Fibroblast of villous mesenchyme (primary cell): ENCODE data around the gene EIPR1. TPM values are rescaled to one million over a fixed set of nuclear protein-coding genes. Genes with fewer than 3 reads are reported as not detected.

ENCODE experiments used
- DNase-seq: peaks from one replicate; pipeline ENCODE4 v3.0.0-alpha.2; 2010; ENCODE audit warnings: low read depth
- H3K4me3 ChIP-seq: 2 replicates; pipeline ENCODE4 v1.5.1; 2011; ENCODE audit warnings: low read depth, mild to moderate bottlenecking, low read length
- CTCF ChIP-seq: IDR thresholded peaks from 2 replicates; pipeline ENCODE4 v1.5.1; 2012; ENCODE audit warnings: low read depth, mild to moderate bottlenecking, low read length; ENCODE audit not compliant: insufficient read depth
- total RNA-seq: library from RNA; depleted of rRNA; stranded (reverse); fragments of >200 nt; gene quantifications from 2 replicates; pipeline ENCODE4 v1.2.3, GENCODE V29; 2012

Gene EIPR1
- total RNA-seq, 1 donor: 32.4 TPM

- TF ChIP-seq CTCF: no peak
- DNase-seq: no peak
- H3K4me3 ChIP-seq: no peak overlapping the region
These were observed 26.1 kb upstream of the EIPR1 start for GRCh38 chr2:3403587-3404334.

- no peak overlapping the region for H3K4me3 ChIP-seq
- TF ChIP-seq CTCF: no peak
- DNase-seq: peak; percentile 21
These were observed 22.2 kb upstream of the EIPR1 start for GRCh38 chr2:3399829-3400228.

- DNase-seq: no peak
- H3K4me3 ChIP-seq: no peak overlapping the region
- TF ChIP-seq CTCF: no peak
These were observed 21.8 kb upstream of the EIPR1 start for GRCh38 chr2:3399381-3399780.

GRCh38 chr2:3398857-3399256 lies 21.2 kb upstream of the EIPR1 start:
- TF ChIP-seq CTCF: no peak
- H3K4me3 ChIP-seq: no peak overlapping the region
- no peak for DNase-seq

GRCh38 chr2:3396920-3397559 lies 19.4 kb upstream of the EIPR1 start:
- no peak for TF ChIP-seq CTCF
- no peak overlapping the region for H3K4me3 ChIP-seq
- DNase-seq: no peak

- H3K4me3 ChIP-seq: no peak overlapping the region
- no peak for DNase-seq
- no peak for TF ChIP-seq CTCF
These were observed 14.6 kb upstream of the EIPR1 start for GRCh38 chr2:3392216-3392615.
